H9 (cell line): Measurements from ENCODE around the gene TFIP11. TPM values are rescaled to one million over a fixed set of nuclear protein-coding genes. Genes with fewer than 3 reads are reported as not detected.

Source experiments
- DNase-seq: peaks from one replicate; pipeline ENCODE4 v3.0.0-alpha.2; 2017
- H2AFZ ChIP-seq: one replicate; pipeline ENCODE4 v1.6.1; 2013; ENCODE audit warnings: mild to moderate bottlenecking, low read length, control low read depth, moderate library complexity
- H2AK5ac ChIP-seq: 2 replicates; pipeline ENCODE4 v1.6.1; 2013; ENCODE audit warnings: low read length, control low read depth, mixed read lengths; ENCODE audit not compliant: insufficient read length
- H2BK120ac ChIP-seq: one replicate; pipeline ENCODE4 v1.6.1; 2013; ENCODE audit warnings: low read depth, mild to moderate bottlenecking, low read length, control low read depth, inconsistent platforms; ENCODE audit not compliant: poor library complexity, severe bottlenecking
- H2BK12ac ChIP-seq: 2 replicates; pipeline ENCODE4 v1.6.1; 2013; ENCODE audit warnings: low read length, control low read depth, mixed read lengths, low read depth; ENCODE audit not compliant: insufficient read length
- H2BK15ac ChIP-seq: 2 replicates; pipeline ENCODE4 v1.6.1; 2013; ENCODE audit warnings: low read depth, low read length, control low read depth
- H2BK20ac ChIP-seq: one replicate; pipeline ENCODE4 v1.6.1; 2013; ENCODE audit warnings: low read depth, mild to moderate bottlenecking, low read length, control low read depth, inconsistent platforms; ENCODE audit not compliant: poor library complexity, severe bottlenecking
- H2BK5ac ChIP-seq: 2 replicates; pipeline ENCODE4 v1.6.1; 2013; ENCODE audit warnings: low read length, control low read depth, mixed read lengths; ENCODE audit not compliant: insufficient read length
- H3K14ac ChIP-seq: 2 replicates; pipeline ENCODE4 v1.6.1; 2013; ENCODE audit warnings: low read length, control low read depth; ENCODE audit not compliant: insufficient read depth
- H3K18ac ChIP-seq: 2 replicates; pipeline ENCODE4 v1.6.1; 2013; ENCODE audit warnings: low read depth, mild to moderate bottlenecking, mixed read lengths, low read length, control low read depth; ENCODE audit not compliant: insufficient read length
- H3K23ac ChIP-seq: 2 replicates; pipeline ENCODE4 v1.6.1; 2013; ENCODE audit warnings: low read length, control low read depth, mixed read lengths, low read depth; ENCODE audit not compliant: insufficient read length
- H3K23me2 ChIP-seq: 2 replicates; pipeline ENCODE4 v1.6.1; 2013; ENCODE audit warnings: low read depth, mild to moderate bottlenecking, mixed read lengths, low read length, control low read depth; ENCODE audit not compliant: insufficient read length, poor library complexity, severe bottlenecking
- H3K27ac ChIP-seq: 2 replicates; pipeline ENCODE4 v1.5.1; 2013; ENCODE audit warnings: low read length, control low read depth, mixed read lengths, low read depth; ENCODE audit not compliant: insufficient read length
- H3K27me3 ChIP-seq: 2 replicates; pipeline ENCODE4 v1.6.1; 2013; ENCODE audit warnings: low read length, control low read depth, inconsistent platforms; ENCODE audit not compliant: insufficient read depth
- H3K4ac ChIP-seq: 2 replicates; pipeline ENCODE4 v1.6.1; 2013; ENCODE audit warnings: low read depth, mild to moderate bottlenecking, control low read depth, inconsistent platforms, low read length, moderate library complexity
- H3K4me1 ChIP-seq: 2 replicates; pipeline ENCODE4 v1.6.1; 2013; ENCODE audit warnings: low read length, control low read depth, inconsistent platforms; ENCODE audit not compliant: insufficient read depth
- H3K4me2 ChIP-seq: 2 replicates; pipeline ENCODE4 v1.6.1; 2013; ENCODE audit warnings: low read length, control low read depth, mixed read lengths; ENCODE audit not compliant: insufficient read length, insufficient read depth
- H3K56ac ChIP-seq: 2 replicates; pipeline ENCODE4 v1.6.1; 2013; ENCODE audit warnings: low read depth, mild to moderate bottlenecking, mixed read lengths, low read length, control low read depth; ENCODE audit not compliant: insufficient read length
- H3K79me1 ChIP-seq: 2 replicates; pipeline ENCODE4 v1.6.1; 2013; ENCODE audit warnings: low read depth, mild to moderate bottlenecking, moderate library complexity, low read length, control low read depth, inconsistent platforms; ENCODE audit not compliant: insufficient read depth, poor library complexity, severe bottlenecking
- H3K79me2 ChIP-seq: 2 replicates; pipeline ENCODE4 v1.6.1; 2013; ENCODE audit warnings: low read length, control low read depth, inconsistent platforms; ENCODE audit not compliant: insufficient read depth
- H3K9ac ChIP-seq: 2 replicates; pipeline ENCODE4 v1.6.1; 2013; ENCODE audit warnings: low read length, control low read depth, mixed read lengths; ENCODE audit not compliant: insufficient read length; ENCODE audit errors: extremely low read depth
- H3K9me3 ChIP-seq: one replicate; pipeline ENCODE4 v1.6.1; 2013; ENCODE audit warnings: low read depth, low read length, inconsistent platforms; ENCODE audit not compliant: control insufficient read depth
- H3T11ph ChIP-seq: one replicate; pipeline ENCODE4 v1.6.1; 2013; ENCODE audit warnings: mild to moderate bottlenecking, low read length, control low read depth, inconsistent platforms
- H4K20me1 ChIP-seq: one replicate; pipeline ENCODE4 v1.6.1; 2013; ENCODE audit not compliant: control insufficient read depth, insufficient read length, insufficient read depth
- H4K5ac ChIP-seq: 2 replicates; pipeline ENCODE4 v1.6.1; 2013; ENCODE audit warnings: low read depth, mild to moderate bottlenecking, mixed read lengths, low read length, control low read depth; ENCODE audit not compliant: insufficient read length
- H4K8ac ChIP-seq: replicated peaks from 2 replicates; pipeline ENCODE4 v1.6.1; 2013; ENCODE audit warnings: low read length, control low read depth, mixed read lengths, low read depth; ENCODE audit not compliant: insufficient read length
- H4K91ac ChIP-seq: 2 replicates; pipeline ENCODE4 v1.6.1; 2013; ENCODE audit warnings: low read depth, mild to moderate bottlenecking, moderate library complexity, mixed read lengths, low read length, control low read depth; ENCODE audit not compliant: insufficient read length
- H3K27ac Mint-ChIP-seq, 3 experiments: 2 replicates in 2 of 3; 3 replicates in 1 of 3; pipeline ENCODE4 v1.8.0; 2020 to 2021; ENCODE audit warnings: mixed read lengths in 3 of 3, mild to moderate bottlenecking in 1 of 3, moderate library complexity in 1 of 3
- H3K27me3 Mint-ChIP-seq: 2 replicates; pipeline ENCODE4 v1.8.0; 2021; ENCODE audit warnings: low read depth, mild to moderate bottlenecking, moderate library complexity, mixed read lengths
- H3K36me3 Mint-ChIP-seq, 3 experiments: 2 replicates in 2 of 3; 3 replicates in 1 of 3; pipeline ENCODE4 v1.8.0; 2020 to 2021; ENCODE audit warnings: low read depth in 3 of 3, mixed read lengths in 3 of 3; ENCODE audit not compliant: insufficient read depth in 1 of 3
- H3K4me1 Mint-ChIP-seq, 2 experiments: 2 replicates each; pipeline ENCODE4 v1.8.0; 2020; ENCODE audit warnings: mixed read lengths in 2 of 2
- H3K4me3 Mint-ChIP-seq, 2 experiments: 2 replicates in 1 of 2; 3 replicates in 1 of 2; pipeline ENCODE4 v1.8.0; 2020 to 2021; ENCODE audit warnings: mild to moderate bottlenecking in 2 of 2, mixed read lengths in 2 of 2, moderate library complexity in 1 of 2
- H3K9me3 Mint-ChIP-seq, 2 experiments: 2 replicates in 1 of 2; 3 replicates in 1 of 2; pipeline ENCODE4 v1.8.0; 2020; ENCODE audit warnings: mild to moderate bottlenecking in 2 of 2, mixed read lengths in 2 of 2, moderate library complexity in 1 of 2
- WGBS: extraction: QIAGEN DNeasy Blood & Tissue Kit; methylation state at CpG from one replicate; pipeline ENCODE4 v1.1.7; 2013; ENCODE audit warnings: missing lambda C conversion rate, low lambda C conversion rate, mixed read lengths; ENCODE audit not compliant: insufficient read length; ENCODE audit errors: extremely low coverage; 5-methylcytosine and 5-hydroxymethylcytosine counted together
- total RNA-seq: library from RNA; stranded (reverse); gene quantifications from 2 replicates; pipeline ENCODE4 v1.2.1, GENCODE V29; 2021
- TF ChIP-seq, protein P1 (sequence below): fragments of 200-600 bp; sonication (generic); conservative IDR thresholded peaks from 3 replicates; pipeline ENCODE4 v1.8.0; 2021; ENCODE audit warnings: antibody characterized with exemption, mild to moderate bottlenecking

The TFIP11 gene
- total RNA-seq, 1 experiment from 2014 or later: 36.4 TPM

GRCh38 chr22:26553056-26553752, 40.9 kb upstream of the TFIP11 start:
- no peak overlapping the region for H2AK5ac ChIP-seq
- no peaks in the 10 kb centered on the region for H3K27me3 Mint-ChIP-seq
- H2BK5ac ChIP-seq: no peak overlapping the region
- no peak overlapping the region for H3K27ac ChIP-seq
- H3K4me2 ChIP-seq: no peak overlapping the region
- peaks cover 4 to 7% (median 5%) of the 10 kb centered on the region in 3 experiments; a peak in 5 of 7 replicates for H3K36me3 Mint-ChIP-seq
- H2BK120ac ChIP-seq: no peak overlapping the region
- H3K27ac Mint-ChIP-seq: peak overlapping the region; percentile 59 to 79 (median 72); a peak in 4 of 7 replicates
- TF ChIP-seq, protein P1, sequence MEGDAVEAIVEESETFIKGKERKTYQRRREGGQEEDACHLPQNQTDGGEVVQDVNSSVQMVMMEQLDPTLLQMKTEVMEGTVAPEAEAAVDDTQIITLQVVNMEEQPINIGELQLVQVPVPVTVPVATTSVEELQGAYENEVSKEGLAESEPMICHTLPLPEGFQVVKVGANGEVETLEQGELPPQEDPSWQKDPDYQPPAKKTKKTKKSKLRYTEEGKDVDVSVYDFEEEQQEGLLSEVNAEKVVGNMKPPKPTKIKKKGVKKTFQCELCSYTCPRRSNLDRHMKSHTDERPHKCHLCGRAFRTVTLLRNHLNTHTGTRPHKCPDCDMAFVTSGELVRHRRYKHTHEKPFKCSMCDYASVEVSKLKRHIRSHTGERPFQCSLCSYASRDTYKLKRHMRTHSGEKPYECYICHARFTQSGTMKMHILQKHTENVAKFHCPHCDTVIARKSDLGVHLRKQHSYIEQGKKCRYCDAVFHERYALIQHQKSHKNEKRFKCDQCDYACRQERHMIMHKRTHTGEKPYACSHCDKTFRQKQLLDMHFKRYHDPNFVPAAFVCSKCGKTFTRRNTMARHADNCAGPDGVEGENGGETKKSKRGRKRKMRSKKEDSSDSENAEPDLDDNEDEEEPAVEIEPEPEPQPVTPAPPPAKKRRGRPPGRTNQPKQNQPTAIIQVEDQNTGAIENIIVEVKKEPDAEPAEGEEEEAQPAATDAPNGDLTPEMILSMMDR: no peak
- no CpG with 5 or more reads among the region's 7 CpGs for WGBS
- H3K79me1 ChIP-seq: peaks cover 10% of the 10 kb centered on the region
- peaks cover 3% of the 10 kb centered on the region for H4K20me1 ChIP-seq
- H3K9me3 ChIP-seq: no peaks in the 10 kb centered on the region
- H3K56ac ChIP-seq: no peak overlapping the region
- DNase-seq: no peak
- H4K91ac ChIP-seq: no peak overlapping the region
- no peak overlapping the region for H3T11ph ChIP-seq
- no peak overlapping the region for H2BK15ac ChIP-seq
- no peak overlapping the region for H3K14ac ChIP-seq
- no peak overlapping the region for H3K4me3 Mint-ChIP-seq
- H3K27me3 ChIP-seq: no peaks in the 10 kb centered on the region
- no peak overlapping the region for H2BK20ac ChIP-seq
- H3K79me2 ChIP-seq: peaks cover 36% of the 10 kb centered on the region; the same call in 1 of the 2 replicates
- H3K4me1 Mint-ChIP-seq: peaks cover 76 to 80% of the 10 kb centered on the region in 2 experiments
- no peaks in the 10 kb centered on the region for H3K23me2 ChIP-seq
- H3K4me1 ChIP-seq: peaks cover 15% of the 10 kb centered on the region; the same call in 1 of the 2 replicates
- no peaks in the 10 kb centered on the region; a peak in 1 of 5 replicates for H3K9me3 Mint-ChIP-seq
- H3K4ac ChIP-seq: no peak overlapping the region
- H4K8ac ChIP-seq: no peak overlapping the region
- H3K9ac ChIP-seq: no peak overlapping the region
- no peak overlapping the region for H2BK12ac ChIP-seq
- no peak overlapping the region for H2AFZ ChIP-seq
- H3K18ac ChIP-seq: peak overlapping the region; percentile 12
- H3K23ac ChIP-seq: no peak overlapping the region
- no peak overlapping the region for H4K5ac ChIP-seq
